Measurements from ENCODE around the gene NRG2.

- TF ChIP-seq, protein P1, sequence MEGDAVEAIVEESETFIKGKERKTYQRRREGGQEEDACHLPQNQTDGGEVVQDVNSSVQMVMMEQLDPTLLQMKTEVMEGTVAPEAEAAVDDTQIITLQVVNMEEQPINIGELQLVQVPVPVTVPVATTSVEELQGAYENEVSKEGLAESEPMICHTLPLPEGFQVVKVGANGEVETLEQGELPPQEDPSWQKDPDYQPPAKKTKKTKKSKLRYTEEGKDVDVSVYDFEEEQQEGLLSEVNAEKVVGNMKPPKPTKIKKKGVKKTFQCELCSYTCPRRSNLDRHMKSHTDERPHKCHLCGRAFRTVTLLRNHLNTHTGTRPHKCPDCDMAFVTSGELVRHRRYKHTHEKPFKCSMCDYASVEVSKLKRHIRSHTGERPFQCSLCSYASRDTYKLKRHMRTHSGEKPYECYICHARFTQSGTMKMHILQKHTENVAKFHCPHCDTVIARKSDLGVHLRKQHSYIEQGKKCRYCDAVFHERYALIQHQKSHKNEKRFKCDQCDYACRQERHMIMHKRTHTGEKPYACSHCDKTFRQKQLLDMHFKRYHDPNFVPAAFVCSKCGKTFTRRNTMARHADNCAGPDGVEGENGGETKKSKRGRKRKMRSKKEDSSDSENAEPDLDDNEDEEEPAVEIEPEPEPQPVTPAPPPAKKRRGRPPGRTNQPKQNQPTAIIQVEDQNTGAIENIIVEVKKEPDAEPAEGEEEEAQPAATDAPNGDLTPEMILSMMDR (IDR thresholded peaks at IDR 0.05), result no peak
- TF ChIP-seq POLR2A (IDR thresholded peaks at IDR 0.05), result no peak
Observed at GRCh38 chr5:139895046-139895445, 148.1 kb downstream of the NRG2 start.

All from body of pancreas (tissue), 4 donors.